GM23338 (cell line): Measurements from ENCODE around the gene ESPL1. TPM values are rescaled to one million over a fixed set of nuclear protein-coding genes. Genes with fewer than 3 reads are reported as not detected.

Experiments used
- ATAC-seq: fragments of 200-7000 bp; cut with Tn5 transposase; 3 replicates; pipeline ENCODE4 v1.9.1; 2020
- DNase-seq: peaks from one replicate; pipeline ENCODE4 v3.0.0-alpha.2; 2015; ENCODE audit warnings: low spot score
- H2AFZ ChIP-seq: fragments of 200-600 bp; sonication (generic); 2 replicates; pipeline ENCODE4 v1.8.0; 2016; ENCODE audit warnings: antibody characterized with exemption, mild to moderate bottlenecking, moderate library complexity
- H3F3A ChIP-seq: fragments of 200-600 bp; sonication (generic); replicated peaks from 2 replicates; pipeline ENCODE4 v1.8.0; 2017; ENCODE audit warnings: antibody characterized with exemption, mixed run types, low read depth
- H3K27ac ChIP-seq: fragments of 200-600 bp; sonication (generic); 2 replicates; pipeline ENCODE4 v1.6.1; 2016; ENCODE audit warnings: low read depth
- H3K27me3 ChIP-seq: fragments of 200-600 bp; sonication (generic); 2 replicates; pipeline ENCODE4 v1.8.0; 2016; ENCODE audit warnings: mild to moderate bottlenecking, mixed run types, moderate library complexity; ENCODE audit not compliant: insufficient read depth
- H3K36me3 ChIP-seq: fragments of 200-600 bp; sonication (generic); 2 replicates; pipeline ENCODE4 v1.8.0; 2016; ENCODE audit warnings: mild to moderate bottlenecking; ENCODE audit not compliant: insufficient read depth
- H3K4me1 ChIP-seq: fragments of 200-600 bp; sonication (generic); 2 replicates; pipeline ENCODE4 v1.8.0; 2016; ENCODE audit warnings: mild to moderate bottlenecking, moderate library complexity; ENCODE audit not compliant: insufficient read depth
- H3K4me2 ChIP-seq: fragments of 200-600 bp; sonication (generic); 2 replicates; pipeline ENCODE4 v1.7.1; 2017; ENCODE audit warnings: mixed run types
- H3K4me3 ChIP-seq: fragments of 200-600 bp; sonication (generic); 2 replicates; pipeline ENCODE4 v1.6.1; 2016; ENCODE audit warnings: mixed run types
- H3K79me2 ChIP-seq: fragments of 200-600 bp; sonication (generic); replicated peaks from 2 replicates; pipeline ENCODE4 v1.8.0; 2017; ENCODE audit warnings: mild to moderate bottlenecking; ENCODE audit not compliant: insufficient read depth
- H3K9me2 ChIP-seq: fragments of 200-600 bp; sonication (generic); 2 replicates; pipeline ENCODE4 v1.8.0; 2017; ENCODE audit not compliant: insufficient read depth
- H4K20me1 ChIP-seq: fragments of 200-600 bp; sonication (generic); replicated peaks from 2 replicates; pipeline ENCODE4 v1.8.0; 2017; ENCODE audit warnings: mild to moderate bottlenecking; ENCODE audit not compliant: insufficient read depth
- H3K27ac Mint-ChIP-seq: 2 replicates; pipeline ENCODE4 v1.8.0; 2020; ENCODE audit warnings: inconsistent platforms, mild to moderate bottlenecking, moderate library complexity, mixed read lengths
- H3K27me3 Mint-ChIP-seq: 3 replicates; pipeline ENCODE4 v1.8.0; 2022; ENCODE audit warnings: low read depth, mild to moderate bottlenecking, moderate library complexity, mixed read lengths, inconsistent platforms; ENCODE audit not compliant: insufficient read depth, poor library complexity
- H3K36me3 Mint-ChIP-seq: 3 replicates; pipeline ENCODE4 v1.8.0; 2021; ENCODE audit warnings: low read depth, mild to moderate bottlenecking, inconsistent platforms, moderate library complexity, mixed read lengths
- H3K4me1 Mint-ChIP-seq: 3 replicates; pipeline ENCODE4 v1.8.0; 2020; ENCODE audit warnings: mild to moderate bottlenecking, inconsistent platforms, mixed read lengths
- H3K4me3 Mint-ChIP-seq: 3 replicates; pipeline ENCODE4 v1.8.0; 2021; ENCODE audit warnings: moderate library complexity, mild to moderate bottlenecking, inconsistent platforms, mixed read lengths
- H3K9me3 Mint-ChIP-seq: 3 replicates; pipeline ENCODE4 v1.8.0; 2020; ENCODE audit warnings: moderate library complexity, mild to moderate bottlenecking, inconsistent platforms, mixed read lengths
- CTCF ChIP-seq, 2 experiments: fragments of 200-600 bp in 1 of 2; sonication (generic) in 1 of 2; conservative IDR thresholded peaks; 2 replicates each; pipeline versions ENCODE4 v1.5.1 to v1.6.1; 2016 to 2017; ENCODE audit warnings: antibody characterized with exemption in 2 of 2, low read depth in 2 of 2, mild to moderate bottlenecking in 2 of 2, moderate library complexity in 1 of 2
- ETS1 ChIP-seq: IDR thresholded peaks from 2 replicates; pipeline ENCODE4 v1.6.1; 2016; ENCODE audit warnings: antibody characterized with exemption
- NANOG ChIP-seq: IDR thresholded peaks from 2 replicates; pipeline ENCODE4 v1.6.1; 2016; ENCODE audit warnings: antibody characterized with exemption, borderline replicate concordance
- POLR2AphosphoS5 ChIP-seq: IDR thresholded peaks from 2 replicates; pipeline ENCODE4 v1.6.1; 2016; ENCODE audit warnings: antibody characterized with exemption, low read depth
- ZNF114 ChIP-seq: fragments of 250-450 bp; sonication (Bioruptor Pico); IDR thresholded peaks from 2 replicates; pipeline ENCODE4 v1.5.0; 2020; ENCODE audit warnings: mild to moderate bottlenecking, moderate library complexity
- ZNF462 ChIP-seq: fragments of 250-450 bp; sonication (Bioruptor Pico); IDR thresholded peaks from 2 replicates; pipeline ENCODE4 v1.5.0; 2020; ENCODE audit warnings: mild to moderate bottlenecking, moderate library complexity
- polyA plus RNA-seq: library from polyadenylated mRNA; unstranded; fragments of >200 nt; fragmentation: Nextera tagmentation; extraction: Ambion mirVana; gene quantifications from 2 replicates; pipeline ENCODE4 v1.2.1, GENCODE V29; 2016
- total RNA-seq: library from RNA; depleted of rRNA; stranded (reverse); fragments of >200 nt; shearing (Covaris generic); gene quantifications from 2 replicates; pipeline ENCODE4 v1.2.3, GENCODE V29; 2014

The ESPL1 gene
- total and polyA plus RNA-seq, 2 experiments from 2014 or later = 13.2 to 56.5 TPM

- Histone ChIP-seq H3K27me3 (peaks cover 80% of the 10 kb centered on the region), H3K4me2 (peak overlapping the region; percentile 85), H3F3A (peaks cover 16% of the 10 kb centered on the region), H3K79me2 (no peaks in the 10 kb centered on the region), H3K4me1 (peaks cover 27% of the 10 kb centered on the region), H3K4me3 (peak overlapping the region; percentile 85), H3K36me3 (no peaks in the 10 kb centered on the region; the same call in 1 of the 2 replicates), H3K27ac (no peak overlapping the region), H4K20me1 (no peaks in the 10 kb centered on the region), H2AFZ (peak overlapping the region; percentile 98), H3K9me2 (no peaks in the 10 kb centered on the region)
- Mint-ChIP-seq H3K4me3 (peak overlapping the region; percentile 75), H3K36me3 (no peaks in the 10 kb centered on the region; the same call in 2 of the 3 replicates), H3K27ac (no peak overlapping the region), H3K27me3 (peaks cover 68% of the 10 kb centered on the region), H3K4me1 (peaks cover 29% of the 10 kb centered on the region), H3K9me3 (no peaks in the 10 kb centered on the region; the same call in 2 of the 3 replicates)
- no peak for TF ChIP-seq ZNF462 (CRISPR knock-in tag)
- TF ChIP-seq CTCF (conservative IDR thresholded peaks at IDR 0.05; ENCODE audit: low read depth in 2 of 2) = no peak
- TF ChIP-seq POLR2AphosphoS5 = 0 out of 2 replicates have a peak, but pooled peaks have one; percentile 23
- TF ChIP-seq ETS1 = no peak
- no peak for TF ChIP-seq ZNF114
- no peak for TF ChIP-seq NANOG
- ATAC-seq (peak; percentile 10), DNase-seq (peak; percentile 53)
Observed at GRCh38 chr12:53325511-53326061, 57.5 kb downstream of the ESPL1 start.
